Breast epithelium (tissue), 3 donors: Measurements from ENCODE around the gene NPRL2.

Experiments
- CTCF ChIP-seq, 3 donors: fragments of 450-650 bp; IDR thresholded peaks; one replicate each; pipeline ENCODE4 v1.5.1; 2016 to 2017; ENCODE audit warnings: antibody characterized with exemption in 3 of 3, mild to moderate bottlenecking in 3 of 3, moderate library complexity in 3 of 3
- POLR2A ChIP-seq: fragments of 450-650 bp; IDR thresholded peaks from one replicate; pipeline ENCODE4 v1.6.1; 2016; ENCODE audit warnings: antibody characterized with exemption, mild to moderate bottlenecking, moderate library complexity

- TF ChIP-seq POLR2A (no peak), CTCF (IDR thresholded peaks at IDR 0.05) (no peak)
Measured at GRCh38 chr3:50383750-50384149, 33.2 kb upstream of the NPRL2 start.
